Activated naive CD4-positive, alpha-beta T cell treated with Interleukin-2 at 50 U/mL for 16 hours (primary cell): ENCODE measurements around the gene C1QTNF3.
"Not testable (repeated sequence)": the region's sequence is repeated elsewhere in the genome, so short reads cannot be mapped to it uniquely, and the experiment has no call there.

ENCODE experiments used
- DNase-seq: peaks from one replicate; pipeline ENCODE4 v3.0.0-alpha.2; 2020

Gene C1QTNF3

GRCh38 chr5:34047774-34048572, 5.0 kb upstream of the C1QTNF3 start:
- DNase-seq: no peak

GRCh38 chr5:34047143-34047542, 4.1 kb upstream of the C1QTNF3 start:
- DNase-seq: no peak

- DNase-seq: no peak
These were observed 3.0 kb upstream of the C1QTNF3 start for GRCh38 chr5:34045996-34046395.

- no peak for DNase-seq
These were observed 2.0 kb upstream of the C1QTNF3 start for GRCh38 chr5:34045023-34045422.

DNA sequence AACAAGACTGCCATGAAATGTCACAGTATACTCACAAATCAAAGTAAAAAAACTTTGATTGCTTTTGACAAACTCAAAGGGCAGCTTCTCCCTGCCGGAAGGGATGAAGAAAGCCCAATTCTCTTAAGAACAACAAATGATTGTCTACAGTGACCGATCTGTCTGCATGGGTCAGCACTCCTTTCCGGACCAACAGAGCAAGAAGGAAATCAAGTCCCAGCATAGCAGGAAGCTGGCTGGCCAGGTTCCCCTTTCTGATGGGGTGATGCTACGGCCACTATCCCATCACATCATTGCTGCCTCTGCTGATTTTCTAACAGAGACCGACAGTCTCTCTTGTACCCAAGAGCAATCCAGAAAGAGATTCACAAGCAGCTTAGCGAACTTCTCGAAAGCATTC, 692 bp downstream of the C1QTNF3 start:
- DNase-seq: no peak

- no peak for DNase-seq
These were observed 1.6 kb downstream of the C1QTNF3 start for GRCh38 chr5:34041247-34041972.

- no peak for DNase-seq
These were observed 2.5 kb downstream of the C1QTNF3 start for GRCh38 chr5:34040472-34040871.

GRCh38 chr5:34039398-34040157, 3.4 kb downstream of the C1QTNF3 start:
- no peak for DNase-seq

- DNase-seq: no peak
These were observed 4.2 kb downstream of the C1QTNF3 start for GRCh38 chr5:34038838-34039237.

GRCh38 chr5:34038390-34038789, 4.6 kb downstream of the C1QTNF3 start:
- DNase-seq: no peak

DNA sequence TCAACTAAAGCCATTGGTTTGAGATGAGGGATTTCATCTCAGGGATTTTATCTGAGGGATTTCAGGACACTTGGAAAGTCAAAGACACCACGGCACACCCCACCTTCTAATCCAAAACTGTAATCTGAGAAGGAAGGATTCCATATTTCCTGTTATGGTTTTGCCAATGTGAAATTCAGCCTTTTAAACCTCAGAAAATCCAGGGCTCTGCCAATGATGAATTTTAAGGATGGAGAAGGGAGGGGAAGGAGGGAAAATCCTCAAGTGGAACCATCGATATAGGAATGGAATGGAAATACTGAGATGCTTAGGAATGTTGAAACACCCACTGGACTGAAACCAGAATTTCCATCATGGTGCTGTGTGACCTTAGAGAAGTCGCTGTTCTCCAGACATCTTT, 5.3 kb downstream of the C1QTNF3 start:
- no peak for DNase-seq

- DNase-seq: no peak
These were observed 7.3 kb downstream of the C1QTNF3 start for GRCh38 chr5:34035756-34036155.

GRCh38 chr5:34034534-34035327, 8.3 kb downstream of the C1QTNF3 start:
- DNase-seq: no peak

- no peak for DNase-seq
These were observed 11.0 kb downstream of the C1QTNF3 start for GRCh38 chr5:34031966-34032365.

DNA sequence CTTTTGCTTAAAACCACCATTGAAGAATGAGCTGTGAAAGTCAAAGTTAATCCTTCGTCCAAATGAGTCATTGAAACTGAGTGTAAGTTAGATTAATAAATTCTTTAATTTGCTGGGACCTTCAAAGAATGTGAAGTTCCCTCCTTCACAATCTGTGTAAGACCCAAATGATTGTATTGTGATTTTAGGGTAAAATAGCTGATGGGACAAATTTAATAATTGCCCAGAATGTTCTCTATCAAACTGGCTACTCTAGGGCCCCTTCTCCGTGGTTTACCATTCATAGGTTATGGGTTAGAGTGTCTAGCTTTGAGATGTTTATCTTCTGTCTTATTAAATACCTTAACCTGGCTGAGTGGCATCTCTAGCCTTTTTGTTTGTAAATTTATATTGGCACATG, 11.9 kb downstream of the C1QTNF3 start:
- no peak for DNase-seq

DNA sequence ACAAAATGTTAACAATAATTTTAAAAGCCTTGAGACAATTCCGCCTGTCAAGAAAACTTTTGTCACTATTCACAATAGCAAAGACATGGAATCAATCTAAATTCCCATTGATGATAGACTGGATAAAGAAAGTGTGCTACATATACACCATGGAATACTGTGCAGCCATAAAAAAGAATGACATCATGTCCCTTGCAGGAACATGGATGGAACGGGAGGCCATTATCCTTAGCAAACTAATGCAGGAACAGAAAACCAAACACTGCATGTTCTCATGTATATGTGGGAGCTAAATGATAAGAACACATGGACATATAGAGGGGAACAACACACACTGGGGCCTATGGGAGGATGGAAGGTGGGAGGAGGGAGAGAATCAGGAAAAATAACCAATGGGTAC, 12.4 kb downstream of the C1QTNF3 start:
- not testable (repeated sequence) for DNase-seq

DNA sequence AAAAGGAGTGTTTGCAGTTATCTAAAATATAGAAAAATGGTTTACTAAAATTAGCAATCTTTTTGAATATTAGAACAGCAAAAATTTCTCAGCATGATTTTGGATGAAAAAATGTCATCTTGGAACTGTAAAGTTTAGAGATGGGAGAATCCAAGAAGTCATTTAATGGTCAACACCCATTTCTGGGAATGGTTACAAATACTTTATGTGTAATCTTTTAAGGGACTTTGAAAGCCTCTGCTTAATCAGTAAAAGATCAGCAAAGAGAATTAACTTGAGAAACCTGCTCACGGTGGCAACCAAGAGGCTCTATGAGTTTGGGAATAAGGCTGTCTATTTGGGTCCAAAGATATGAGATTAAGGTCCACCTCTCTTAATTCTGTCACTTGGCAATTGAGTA, 13.0 kb downstream of the C1QTNF3 start:
- DNase-seq: no peak

- DNase-seq: no peak
These were observed 14.7 kb downstream of the C1QTNF3 start for GRCh38 chr5:34028349-34028748.

DNA sequence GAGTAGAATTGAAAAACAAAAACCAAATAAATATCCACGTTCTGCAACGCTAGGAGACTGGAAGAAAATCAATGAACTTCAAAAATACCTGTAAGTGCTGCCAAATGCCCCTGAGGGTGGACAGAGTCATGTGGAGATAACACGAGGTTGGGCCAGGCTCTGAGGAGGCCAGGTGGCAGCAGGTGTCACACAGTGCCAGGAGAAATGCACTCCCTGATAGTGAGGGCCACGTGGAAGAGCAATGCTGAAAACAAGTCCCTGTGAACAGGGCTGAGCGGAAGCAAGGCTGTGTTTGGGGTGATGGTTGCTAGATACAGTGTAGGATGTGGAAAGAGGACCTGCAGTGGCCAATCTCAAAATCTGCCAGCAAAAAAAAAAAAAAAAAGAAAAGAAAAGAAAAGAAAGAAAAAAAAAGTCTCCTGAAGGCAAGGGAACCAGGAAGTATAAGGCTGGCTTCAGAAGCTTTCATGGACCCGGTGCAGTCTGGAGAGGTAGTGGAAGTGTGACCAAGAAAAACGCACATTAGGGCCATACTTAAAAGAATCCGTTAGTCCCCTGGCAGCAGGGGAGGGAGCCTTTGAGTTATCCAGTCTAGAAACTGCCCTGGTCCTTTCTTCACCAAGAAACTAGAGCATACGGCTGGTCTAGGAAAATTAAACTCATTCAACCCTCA, 16.8 kb downstream of the C1QTNF3 start:
- no peak for DNase-seq

DNA sequence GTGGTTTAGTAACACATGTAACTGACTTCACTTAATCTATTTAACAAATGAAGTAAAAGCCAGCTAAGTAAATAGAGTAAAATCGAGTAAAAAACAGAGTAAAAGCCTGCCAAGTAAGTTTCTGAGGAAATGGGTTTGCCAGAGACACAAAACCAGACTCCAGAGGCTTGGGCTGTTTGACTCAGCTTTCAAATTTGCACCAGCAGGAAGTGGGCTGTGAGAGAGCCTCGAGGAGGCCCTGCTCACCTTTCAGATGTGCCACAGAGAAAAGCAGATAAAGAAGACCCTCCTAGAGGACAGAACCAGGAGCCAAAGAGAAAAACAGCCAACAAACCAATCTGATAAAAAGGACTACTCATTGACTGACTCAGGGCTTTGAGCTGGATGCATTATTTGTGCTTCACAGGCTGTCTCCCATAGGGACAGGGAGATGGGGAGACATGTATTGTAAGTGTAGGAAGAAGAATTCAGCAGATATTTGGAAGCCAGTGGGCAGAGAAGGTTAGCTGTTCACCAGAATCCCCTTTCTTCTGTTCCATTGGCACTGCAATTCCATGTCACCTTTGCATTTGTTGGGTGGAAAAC, 20.8 kb downstream of the C1QTNF3 start:
- DNase-seq: peak; percentile 16

DNA sequence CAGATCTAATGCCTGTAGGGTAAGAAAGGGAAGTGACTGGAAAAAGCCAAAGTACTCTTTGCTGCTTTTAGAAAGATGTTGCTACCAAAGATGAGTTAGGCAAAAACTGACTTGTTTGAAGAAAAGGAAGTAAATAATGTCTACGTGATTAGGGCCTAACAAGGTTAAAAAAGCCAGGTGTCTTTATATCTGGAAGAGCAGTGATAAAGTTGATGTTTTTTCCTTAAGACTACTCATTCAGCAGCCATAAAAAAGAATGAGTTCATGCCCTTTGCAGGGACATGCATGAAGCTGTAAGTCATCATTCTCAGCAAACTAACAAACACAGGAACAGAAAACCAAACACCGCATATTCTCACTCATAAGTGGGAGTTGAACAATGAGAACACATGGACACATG, 21.7 kb downstream of the C1QTNF3 start:
- DNase-seq: no peak

GRCh38 chr5:34020726-34021125, 22.3 kb downstream of the C1QTNF3 start:
- DNase-seq: no peak
